ENCODE results near the gene ERVFRD-1. TPM values are rescaled to one million over a fixed set of nuclear protein-coding genes. Genes with fewer than 3 reads are reported as not detected.

ERVFRD-1 gene
- total and polyA plus RNA-seq, 8 donors: 0.06 to 0.09 (median 0.07) TPM; not detected in 5

DNA sequence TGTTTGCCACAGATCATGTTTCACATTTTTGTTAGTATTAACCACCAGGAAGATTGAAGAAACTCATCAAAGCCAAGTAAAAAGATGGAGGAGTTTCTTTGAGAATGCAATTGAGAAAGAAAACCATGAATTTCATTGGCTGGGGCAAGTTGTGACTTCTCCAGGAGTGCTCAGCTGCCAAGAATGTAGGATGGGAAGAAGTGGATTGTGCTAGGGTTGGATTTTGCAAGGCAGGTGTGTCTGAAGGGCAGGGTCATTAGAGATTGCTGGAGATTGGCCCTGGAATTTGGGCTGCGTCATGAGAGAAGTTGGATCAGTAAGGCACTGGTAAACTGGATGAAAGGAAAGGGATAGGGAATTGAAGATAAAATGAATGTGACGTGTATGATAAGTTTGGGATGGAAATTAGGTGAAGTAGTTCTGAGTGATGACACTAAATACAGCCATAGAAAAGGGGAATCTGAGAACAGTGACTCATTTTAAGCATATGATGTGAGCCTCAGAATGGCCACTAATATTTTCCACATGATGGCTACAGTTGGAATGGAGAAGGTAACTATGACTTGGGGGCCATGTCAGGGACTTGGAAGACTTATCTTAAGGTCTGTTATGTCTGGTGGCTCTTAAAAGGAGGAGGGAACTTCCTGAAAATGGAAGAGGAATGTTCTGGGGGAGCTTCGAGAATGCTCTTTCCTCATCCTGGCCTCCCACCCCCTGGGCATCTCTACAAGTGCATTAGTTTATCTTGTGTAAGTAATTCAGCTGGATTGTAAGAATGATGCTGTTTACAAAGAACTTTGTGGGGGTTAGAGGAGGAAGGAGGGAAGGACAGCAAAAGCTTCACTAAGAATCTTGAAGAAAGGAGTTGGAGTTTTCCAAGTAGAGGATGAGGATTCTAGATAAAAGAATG, 27.8 kb upstream of the ERVFRD-1 start:
- FAIRE-seq (no peak), ATAC-seq (no peak), DNase-seq (no peak)
- Histone ChIP-seq H3K27me3 (no peaks in the 10 kb centered on the region), H3K4me3 (no peak overlapping the region), H3K9me3 (no peaks in the 10 kb centered on the region), H3K27ac (no peak overlapping the region), H3K4me1 (no peaks in the 10 kb centered on the region), H3K36me3 (peaks cover 0 to 10% (median 0%) of the 10 kb centered on the region in 3 donors)
- WGBS, 2 donors: 92 to 96% methylated on average over 3 of the region's 3 CpGs
- TF ChIP-seq, protein P1, sequence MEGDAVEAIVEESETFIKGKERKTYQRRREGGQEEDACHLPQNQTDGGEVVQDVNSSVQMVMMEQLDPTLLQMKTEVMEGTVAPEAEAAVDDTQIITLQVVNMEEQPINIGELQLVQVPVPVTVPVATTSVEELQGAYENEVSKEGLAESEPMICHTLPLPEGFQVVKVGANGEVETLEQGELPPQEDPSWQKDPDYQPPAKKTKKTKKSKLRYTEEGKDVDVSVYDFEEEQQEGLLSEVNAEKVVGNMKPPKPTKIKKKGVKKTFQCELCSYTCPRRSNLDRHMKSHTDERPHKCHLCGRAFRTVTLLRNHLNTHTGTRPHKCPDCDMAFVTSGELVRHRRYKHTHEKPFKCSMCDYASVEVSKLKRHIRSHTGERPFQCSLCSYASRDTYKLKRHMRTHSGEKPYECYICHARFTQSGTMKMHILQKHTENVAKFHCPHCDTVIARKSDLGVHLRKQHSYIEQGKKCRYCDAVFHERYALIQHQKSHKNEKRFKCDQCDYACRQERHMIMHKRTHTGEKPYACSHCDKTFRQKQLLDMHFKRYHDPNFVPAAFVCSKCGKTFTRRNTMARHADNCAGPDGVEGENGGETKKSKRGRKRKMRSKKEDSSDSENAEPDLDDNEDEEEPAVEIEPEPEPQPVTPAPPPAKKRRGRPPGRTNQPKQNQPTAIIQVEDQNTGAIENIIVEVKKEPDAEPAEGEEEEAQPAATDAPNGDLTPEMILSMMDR (IDR thresholded peaks at IDR 0.05): no peak
- intact Hi-C loops (cut with DNase I): no loop called here

DNA sequence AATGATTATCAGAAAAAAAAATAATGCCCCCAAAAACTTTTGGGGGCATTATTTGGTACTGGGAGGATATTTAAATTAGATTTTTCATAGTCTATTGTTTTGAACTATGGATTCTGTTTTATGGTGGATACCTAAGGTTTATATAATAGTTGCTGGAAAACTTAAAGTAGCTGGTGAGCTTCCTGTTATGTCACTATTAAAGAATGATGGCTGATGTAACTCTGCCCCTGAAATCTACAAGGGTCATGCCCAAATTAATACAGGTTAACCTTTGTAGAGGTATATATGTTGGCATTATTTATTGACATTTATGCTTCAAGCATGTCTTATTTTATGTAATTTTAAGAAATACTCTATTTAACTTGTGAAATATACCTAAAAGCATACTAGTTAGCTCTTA, 25.3 kb upstream of the ERVFRD-1 start:
- TF ChIP-seq, protein P1 (IDR thresholded peaks at IDR 0.05): no peak
- DNase-seq (no peak), ATAC-seq (no peak), FAIRE-seq (no peak)
- Histone ChIP-seq H3K27me3 (no peaks in the 10 kb centered on the region), H3K4me3 (no peak overlapping the region), H3K4me1 (no peaks in the 10 kb centered on the region), H3K27ac (no peak overlapping the region), H3K36me3 (peaks cover 0 to 10% (median 0%) of the 10 kb centered on the region in 3 donors), H3K9me3 (no peaks in the 10 kb centered on the region)
- intact Hi-C loops (cut with DNase I): no loop called here

DNA sequence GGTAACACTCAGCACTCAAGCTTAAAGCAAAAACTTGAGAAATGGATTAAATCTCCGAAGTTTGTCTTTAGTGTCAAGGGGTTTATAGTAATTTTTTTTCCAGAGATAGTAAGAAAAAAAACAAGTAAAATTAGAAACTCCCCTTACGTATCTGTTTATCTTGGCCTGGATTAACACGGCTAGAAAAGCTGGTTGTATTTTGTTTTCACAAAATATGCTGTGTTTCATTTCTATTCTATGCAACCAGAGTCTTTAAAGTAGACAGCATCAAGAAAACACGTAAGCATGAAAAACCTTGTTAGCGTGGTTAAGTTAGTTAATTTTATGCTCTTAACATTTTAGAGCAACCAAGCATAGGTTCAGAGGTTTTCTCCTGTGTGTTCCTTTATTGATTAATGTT, 21.8 kb upstream of the ERVFRD-1 start:
- TF ChIP-seq, protein P1 (IDR thresholded peaks at IDR 0.05): no peak
- FAIRE-seq: no peak
- Histone ChIP-seq H3K4me1 (no peaks in the 10 kb centered on the region), H3K27ac (no peak overlapping the region), H3K9me3 (no peaks in the 10 kb centered on the region), H3K4me3 (no peak overlapping the region), H3K27me3 (no peaks in the 10 kb centered on the region), H3K36me3 (peaks cover 0 to 10% (median 0%) of the 10 kb centered on the region in 3 donors)
- WGBS, 2 donors: 75 to 78% methylated on average over 5 of the region's 5 CpGs
- DNase-seq: no peak
- intact Hi-C loops (cut with DNase I): no loop called here
- ATAC-seq: no peak

DNA sequence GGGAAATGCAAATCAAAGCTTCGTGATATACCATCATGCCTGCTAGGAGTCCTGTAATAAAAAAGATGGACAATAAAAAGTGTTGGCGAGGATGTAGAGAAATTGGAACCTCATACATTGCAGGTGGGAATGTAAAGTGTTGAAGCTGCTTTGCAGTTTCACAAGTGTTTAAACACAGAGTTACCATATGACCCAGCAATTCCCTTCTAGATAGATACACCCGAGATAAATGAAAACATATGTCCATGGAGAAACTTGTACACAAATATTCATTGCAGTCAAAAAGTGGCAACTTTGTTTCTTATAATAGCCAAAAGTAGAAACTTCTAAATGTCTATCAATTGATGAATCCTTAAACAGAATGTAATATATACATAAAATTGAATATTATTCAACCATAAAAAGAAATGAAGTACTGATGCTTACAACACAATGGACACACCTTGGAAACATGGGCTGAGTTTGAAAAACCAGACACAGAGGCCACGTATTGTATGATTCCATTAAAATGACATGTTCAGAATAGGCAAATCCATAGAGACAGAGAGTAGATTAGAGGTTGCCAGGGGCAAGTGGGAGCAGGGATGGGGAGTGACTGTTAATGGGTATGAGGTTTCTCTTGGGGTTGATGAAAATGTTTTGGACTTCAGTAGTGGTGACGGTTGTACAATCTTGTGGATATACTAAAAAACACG, 20.8 kb upstream of the ERVFRD-1 start:
- 93 to 95% methylated on average over 6 of the region's 6 CpGs for WGBS, 2 donors
- ATAC-seq: no peak
- intact Hi-C loops (cut with DNase I): no loop called here

More for the DNA sequence above, 20.8 kb upstream of the ERVFRD-1 start:
- peaks cover 0 to 10% (median 0%) of the 10 kb centered on the region in 3 donors for H3K36me3 ChIP-seq
- TF ChIP-seq, protein P1 (IDR thresholded peaks at IDR 0.05): no peak
- FAIRE-seq (no peak), DNase-seq (no peak)
- no peak overlapping the region for H3K27ac ChIP-seq
- no peak overlapping the region for H3K4me3 ChIP-seq
- no peaks in the 10 kb centered on the region for H3K27me3 ChIP-seq
- no peaks in the 10 kb centered on the region for H3K9me3 ChIP-seq
- no peaks in the 10 kb centered on the region for H3K4me1 ChIP-seq

Measured in pancreas (tissue), 10 donors.